ENCODE results near the gene CHGA.

CHGA gene

DNA sequence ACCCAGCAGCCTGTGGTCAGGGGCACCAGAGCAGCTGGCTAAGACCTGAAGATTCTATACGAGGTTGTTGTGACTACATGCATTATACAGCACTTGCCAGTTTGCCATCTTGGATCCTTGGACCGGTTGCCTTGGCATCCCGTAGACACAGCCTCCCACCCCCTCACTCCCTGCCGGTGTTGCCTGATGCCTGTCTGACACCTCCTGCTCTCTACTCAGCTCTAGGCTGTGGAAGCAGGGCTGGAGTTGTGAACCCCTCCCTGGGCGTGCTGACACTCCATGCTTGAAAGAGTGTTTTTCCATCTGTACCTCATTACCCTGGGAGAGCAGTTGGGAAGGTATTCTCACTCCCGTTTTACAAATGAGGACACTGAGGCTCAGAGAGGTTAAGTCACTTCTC lies 2.5 kb downstream of the CHGA start:
- no peak overlapping the region for H3K9ac ChIP-seq
- H4K20me1 ChIP-seq, result peaks cover 0 to 58% (median 0%) of the 10 kb centered on the region in 11 experiments; a peak in 5 of 22 replicates
- peaks cover 7 to 16% (median 13%) of the 10 kb centered on the region in 10 experiments; a peak in 18 of 20 replicates for H3K4me1 ChIP-seq
- H3K27me3 ChIP-seq, result no peaks in the 10 kb centered on the region
- H3K9me3 ChIP-seq (replicated peaks in 1 of 11), result peaks cover 0 to 9% (median 0%) of the 10 kb centered on the region in 11 experiments; a peak in 2 of 22 replicates
- no peaks in the 10 kb centered on the region for H3K36me3 ChIP-seq
- no peak overlapping the region for H3K4me2 ChIP-seq
- H3K27ac ChIP-seq, result no peak overlapping the region
- no peak overlapping the region for H3K4me3 ChIP-seq
- TF ChIP-seq Cebpa-rat (IDR thresholded peaks at IDR 0.05), result no peak

DNA sequence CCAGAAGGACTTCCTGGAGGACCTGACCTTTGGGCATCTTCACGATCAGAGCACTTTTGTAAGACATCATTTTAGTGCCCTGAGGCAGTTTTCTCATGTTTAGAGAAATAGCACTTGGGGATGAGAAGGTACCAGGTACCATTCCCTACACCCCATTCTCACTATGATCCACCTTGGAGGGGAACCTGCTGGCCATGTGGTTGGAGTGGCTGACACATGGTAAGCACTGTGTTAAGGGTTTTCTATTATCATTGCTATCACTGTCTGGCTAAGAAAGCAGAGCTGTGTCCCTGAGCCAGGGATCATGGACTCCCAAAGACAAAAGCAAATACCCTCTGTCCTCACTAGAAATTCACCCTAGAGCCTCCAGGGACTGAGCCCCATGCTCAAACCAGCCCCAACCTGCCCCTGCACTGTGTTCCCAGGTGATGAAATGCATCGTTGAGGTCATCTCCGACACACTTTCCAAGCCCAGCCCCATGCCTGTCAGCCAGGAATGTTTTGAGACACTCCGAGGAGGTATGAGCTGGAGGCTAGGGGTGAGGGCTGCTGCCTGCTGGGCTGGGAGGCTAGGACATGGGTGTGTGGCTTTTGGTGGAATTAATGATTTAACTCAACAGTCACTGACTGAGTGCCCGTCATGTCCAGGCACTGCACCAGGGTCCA lies 3.4 kb downstream of the CHGA start:
- Histone ChIP-seq H3K36me3 (no peaks in the 10 kb centered on the region), H3K27me3 (no peaks in the 10 kb centered on the region), H3K4me2 (no peak overlapping the region), H3K9me3 (replicated peaks in 1 of 11) (peaks cover 0 to 9% (median 0%) of the 10 kb centered on the region in 11 experiments; a peak in 2 of 22 replicates), H4K20me1 (peaks cover 0 to 59% (median 0%) of the 10 kb centered on the region in 11 experiments; a peak in 5 of 22 replicates), H3K27ac (no peak overlapping the region), H3K4me1 (peaks cover 7 to 16% (median 13%) of the 10 kb centered on the region in 10 experiments; a peak in 18 of 20 replicates), H3K4me3 (no peak overlapping the region), H3K9ac (no peak overlapping the region)
- no peak for TF ChIP-seq Cebpa-rat (IDR thresholded peaks at IDR 0.05)

DNA sequence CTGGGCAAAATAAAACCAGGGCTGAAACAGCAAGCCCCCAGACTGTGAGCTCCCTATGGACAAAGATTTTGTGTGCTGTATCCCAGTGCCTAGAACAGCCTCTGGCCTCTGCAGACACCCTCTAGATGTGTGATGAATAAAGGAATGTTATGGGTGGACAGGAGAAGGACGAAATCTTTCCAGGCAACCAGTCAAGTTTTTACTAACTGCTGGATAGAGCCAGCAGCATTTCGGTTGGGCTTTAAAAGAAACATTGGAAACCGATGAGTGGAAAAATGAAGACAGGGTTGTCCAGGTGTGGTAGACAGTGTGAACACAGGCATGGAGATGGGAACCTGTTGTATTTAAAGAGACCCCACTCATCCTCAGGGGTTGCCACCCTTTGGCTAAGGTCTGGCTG lies 4.0 kb downstream of the CHGA start:
- Histone ChIP-seq H3K36me3 (no peaks in the 10 kb centered on the region), H3K4me3 (no peak overlapping the region), H3K4me2 (no peak overlapping the region), H4K20me1 (peaks cover 0 to 62% (median 0%) of the 10 kb centered on the region in 11 experiments; a peak in 5 of 22 replicates), H3K9me3 (replicated peaks in 1 of 11) (peaks cover 0 to 9% (median 0%) of the 10 kb centered on the region in 11 experiments; a peak in 2 of 22 replicates), H3K4me1 (peaks cover 7 to 16% (median 13%) of the 10 kb centered on the region in 10 experiments; a peak in 18 of 20 replicates), H3K27ac (no peak overlapping the region), H3K9ac (no peak overlapping the region), H3K27me3 (no peaks in the 10 kb centered on the region)
- TF ChIP-seq Cebpa-rat (IDR thresholded peaks at IDR 0.05), result no peak

DNA sequence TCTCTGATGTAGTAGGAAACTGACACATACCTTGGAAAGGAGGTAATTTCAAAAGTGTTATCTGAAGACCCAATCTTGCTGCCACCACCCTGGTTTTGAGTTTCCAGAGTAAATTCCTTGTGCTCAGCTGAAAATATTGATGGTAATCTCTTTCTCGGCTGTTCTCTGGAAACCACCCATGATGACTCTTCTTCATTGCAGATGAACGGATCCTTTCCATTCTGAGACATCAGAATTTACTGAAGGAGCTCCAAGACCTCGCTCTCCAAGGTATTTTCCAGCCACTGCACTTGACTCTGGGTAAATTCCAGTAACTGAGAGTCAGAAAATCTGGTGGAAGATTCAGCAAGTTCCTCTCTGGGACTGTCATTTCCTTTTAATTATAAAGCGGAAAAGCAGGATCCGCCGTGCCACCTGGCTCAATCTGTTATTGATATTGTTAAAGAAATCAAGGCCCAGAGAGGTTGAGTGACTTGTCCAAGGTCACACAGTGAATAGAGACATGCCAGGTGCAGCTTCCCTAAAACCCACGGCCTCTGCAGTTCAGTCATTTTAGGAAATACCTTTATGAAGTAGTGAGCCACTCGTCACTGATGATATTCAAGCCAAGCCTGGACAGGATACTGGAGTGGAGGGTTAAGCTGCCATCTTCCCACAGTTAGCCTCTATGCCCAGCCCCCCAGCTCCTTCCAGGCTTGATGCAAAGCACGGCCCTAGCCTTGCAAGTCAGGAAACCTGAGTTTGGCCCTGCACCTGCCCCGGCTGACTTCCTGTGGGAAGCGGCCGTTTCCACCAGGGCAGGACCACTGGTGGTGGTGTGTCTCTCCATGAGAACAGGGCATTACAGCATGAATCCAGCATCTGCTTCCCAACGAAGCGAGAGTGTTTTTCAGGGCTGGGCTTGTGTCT lies 4.7 kb downstream of the CHGA start:
- Histone ChIP-seq H3K4me3 (no peak overlapping the region), H3K4me1 (peaks cover 7 to 16% (median 13%) of the 10 kb centered on the region in 10 experiments; a peak in 18 of 20 replicates), H3K36me3 (no peaks in the 10 kb centered on the region), H4K20me1 (peaks cover 0 to 62% (median 0%) of the 10 kb centered on the region in 11 experiments; a peak in 5 of 22 replicates), H3K9ac (no peak overlapping the region), H3K4me2 (no peak overlapping the region), H3K27ac (no peak overlapping the region), H3K27me3 (no peaks in the 10 kb centered on the region), H3K9me3 (replicated peaks in 1 of 11) (peaks cover 0 to 8% (median 0%) of the 10 kb centered on the region in 11 experiments; a peak in 2 of 22 replicates)
- no peak for TF ChIP-seq Cebpa-rat (IDR thresholded peaks at IDR 0.05)

DNA sequence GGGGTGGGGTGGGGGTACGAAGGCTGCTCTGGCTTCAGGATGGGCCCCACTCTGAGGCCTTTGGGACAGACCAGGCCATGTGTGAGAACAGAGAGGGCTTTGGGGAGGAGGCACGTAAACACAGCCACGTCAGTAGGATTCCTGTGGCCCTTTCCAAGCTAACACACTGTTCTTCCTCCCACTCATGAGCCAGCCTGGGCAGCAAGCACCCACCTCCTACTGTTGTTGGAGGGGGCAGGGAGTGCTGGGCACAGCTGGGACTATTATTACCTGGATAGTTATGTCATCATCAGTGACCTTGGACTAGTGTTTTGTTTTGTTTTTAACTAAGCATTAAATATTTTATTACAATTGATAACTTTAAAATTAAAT lies 5.3 kb downstream of the CHGA start:
- no peak overlapping the region for H3K9ac ChIP-seq
- no peak overlapping the region for H3K4me3 ChIP-seq
- H3K27ac ChIP-seq, result no peak overlapping the region
- H3K4me2 ChIP-seq, result no peak overlapping the region
- peaks cover 0 to 2% (median 0%) of the 10 kb centered on the region in 11 experiments; a peak in 2 of 22 replicates for H3K9me3 ChIP-seq (replicated peaks in 1 of 11)
- H3K4me1 ChIP-seq, result peaks cover 7 to 16% (median 13%) of the 10 kb centered on the region in 10 experiments; a peak in 18 of 20 replicates
- no peaks in the 10 kb centered on the region for H3K27me3 ChIP-seq
- no peaks in the 10 kb centered on the region for H3K36me3 ChIP-seq
- TF ChIP-seq Cebpa-rat (IDR thresholded peaks at IDR 0.05), result no peak
- peaks cover 0 to 67% (median 0%) of the 10 kb centered on the region in 11 experiments; a peak in 5 of 22 replicates for H4K20me1 ChIP-seq

DNA sequence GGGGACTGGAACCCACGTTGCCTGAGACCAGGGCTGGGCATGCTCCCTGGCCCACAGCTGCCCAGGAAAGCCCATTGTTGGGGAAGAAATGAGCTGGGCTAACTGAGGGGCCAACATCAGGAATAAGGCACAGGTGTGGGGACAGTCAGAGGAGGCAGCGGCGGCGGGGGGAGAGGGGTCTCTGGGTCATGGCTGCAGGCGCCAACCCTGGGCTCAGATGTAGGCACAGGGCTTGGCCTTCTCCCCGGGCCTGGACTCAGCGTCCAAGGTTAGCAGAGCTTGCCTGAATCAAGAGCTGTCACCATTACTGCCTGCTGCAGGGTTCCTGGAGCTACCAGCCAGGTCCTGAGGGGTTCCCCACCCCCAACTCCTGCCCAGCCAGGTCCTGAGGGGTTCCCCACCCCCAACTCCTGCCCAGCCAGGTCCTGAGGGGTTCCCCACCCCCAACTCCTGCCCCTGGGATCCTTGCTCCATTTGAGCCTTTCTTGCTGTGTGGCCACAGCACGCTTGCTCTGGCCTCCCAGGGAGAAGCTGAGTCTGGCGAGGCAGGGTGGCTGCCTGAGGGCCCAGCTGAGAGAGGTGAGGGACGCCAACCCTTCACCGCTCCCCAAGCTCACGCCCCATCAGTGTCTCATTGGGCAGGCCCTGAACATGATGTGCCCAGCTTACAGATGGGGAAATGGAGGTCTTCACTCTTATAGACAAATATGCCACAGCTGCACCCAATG lies 6.2 kb downstream of the CHGA start:
- Histone ChIP-seq H3K27me3 (no peaks in the 10 kb centered on the region), H3K4me2 (no peak overlapping the region), H3K9me3 (replicated peaks in 1 of 11) (no peaks in the 10 kb centered on the region), H3K36me3 (no peaks in the 10 kb centered on the region), H3K4me1 (peaks cover 0 to 8% (median 5%) of the 10 kb centered on the region in 10 experiments; a peak in 17 of 20 replicates), H3K4me3 (no peak overlapping the region), H3K27ac (no peak overlapping the region), H4K20me1 (peaks cover 0 to 73% (median 0%) of the 10 kb centered on the region in 11 experiments; a peak in 8 of 22 replicates), H3K9ac (no peak overlapping the region)
- no peak for TF ChIP-seq Cebpa-rat (IDR thresholded peaks at IDR 0.05)

DNA sequence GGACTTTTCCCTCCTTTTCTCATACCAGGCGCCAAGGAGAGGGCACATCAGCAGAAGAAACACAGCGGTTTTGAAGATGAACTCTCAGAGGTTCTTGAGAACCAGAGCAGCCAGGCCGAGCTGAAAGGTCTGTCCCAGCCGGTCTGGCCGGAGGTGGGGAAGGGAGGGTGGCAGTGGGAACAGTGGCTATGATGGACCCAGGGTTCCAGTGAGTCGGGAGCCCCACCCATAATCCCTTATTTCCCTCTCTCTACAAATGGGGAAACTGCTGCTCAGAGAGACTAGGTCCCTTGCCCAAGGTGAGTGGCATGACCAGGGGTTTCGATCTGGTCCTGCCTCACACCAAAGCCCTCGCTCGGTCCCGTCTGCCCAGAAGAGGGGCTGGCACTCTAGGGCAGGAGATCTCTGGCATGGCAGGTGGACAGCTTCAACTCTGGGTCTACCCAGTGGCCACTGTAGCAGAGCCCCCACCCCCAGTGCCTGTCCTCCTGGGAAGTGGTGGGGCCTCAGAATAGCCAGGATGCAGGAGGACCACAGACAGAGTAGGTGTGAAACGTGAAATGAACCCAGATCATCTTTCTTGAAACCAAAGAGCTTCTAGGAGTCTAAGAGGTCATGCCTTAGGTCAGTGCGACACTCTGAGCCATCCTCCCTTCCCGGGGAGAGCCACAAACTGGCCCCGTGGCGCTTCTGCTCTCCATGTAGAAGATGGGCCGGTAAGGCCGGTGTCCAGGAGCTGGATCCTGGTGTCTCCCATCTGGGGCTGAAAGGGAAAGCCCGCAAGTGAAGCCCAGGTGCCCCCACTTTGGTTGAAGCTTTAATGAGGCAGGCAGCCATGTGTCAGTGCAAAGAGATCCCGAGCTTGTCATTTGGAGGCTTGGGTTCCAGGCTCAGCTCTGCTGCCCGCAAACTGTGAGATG lies 7.0 kb downstream of the CHGA start:
- Histone ChIP-seq H3K36me3 (no peaks in the 10 kb centered on the region), H3K4me3 (no peak overlapping the region), H3K9me3 (replicated peaks in 1 of 11) (no peaks in the 10 kb centered on the region), H3K27ac (no peak overlapping the region), H3K4me2 (no peak overlapping the region), H3K4me1 (no peaks in the 10 kb centered on the region; a peak in 2 of 20 replicates), H4K20me1 (peaks cover 0 to 73% (median 0%) of the 10 kb centered on the region in 11 experiments; a peak in 8 of 22 replicates), H3K27me3 (no peaks in the 10 kb centered on the region), H3K9ac (no peak overlapping the region)
- no peak for TF ChIP-seq Cebpa-rat (IDR thresholded peaks at IDR 0.05)
